HK-2 (cell line): ENCODE results near the gene MYRIP.
"Not testable (repeated sequence)": the region's sequence is repeated elsewhere in the genome, so short reads cannot be mapped to it uniquely, and the experiment has no call there.

Experiments used
- DNase-seq: peaks from one replicate; pipeline ENCODE4 v3.0.0-alpha.2; 2018; ENCODE audit not compliant: unreplicated experiment

MYRIP gene

DNA sequence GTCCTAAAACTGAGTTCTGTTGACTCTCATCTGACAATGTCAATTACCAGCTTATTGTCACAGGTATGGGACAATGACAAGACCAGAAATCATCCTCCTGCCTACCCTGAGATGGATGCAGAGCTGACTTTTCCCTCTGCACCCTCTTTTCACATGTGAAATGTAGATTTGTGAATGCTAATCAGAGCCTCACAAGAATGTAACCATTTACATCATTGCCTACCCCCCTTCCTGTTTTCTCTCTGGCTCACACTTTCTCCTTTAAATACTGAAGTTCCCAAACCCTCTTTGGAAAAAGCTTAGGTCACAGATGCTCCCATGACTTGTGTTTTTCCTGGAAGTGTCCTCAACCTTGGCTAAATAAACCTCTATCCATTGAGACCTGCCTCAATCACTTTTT lies 228.2 kb downstream of the MYRIP start:
- DNase-seq, result no peak

DNA sequence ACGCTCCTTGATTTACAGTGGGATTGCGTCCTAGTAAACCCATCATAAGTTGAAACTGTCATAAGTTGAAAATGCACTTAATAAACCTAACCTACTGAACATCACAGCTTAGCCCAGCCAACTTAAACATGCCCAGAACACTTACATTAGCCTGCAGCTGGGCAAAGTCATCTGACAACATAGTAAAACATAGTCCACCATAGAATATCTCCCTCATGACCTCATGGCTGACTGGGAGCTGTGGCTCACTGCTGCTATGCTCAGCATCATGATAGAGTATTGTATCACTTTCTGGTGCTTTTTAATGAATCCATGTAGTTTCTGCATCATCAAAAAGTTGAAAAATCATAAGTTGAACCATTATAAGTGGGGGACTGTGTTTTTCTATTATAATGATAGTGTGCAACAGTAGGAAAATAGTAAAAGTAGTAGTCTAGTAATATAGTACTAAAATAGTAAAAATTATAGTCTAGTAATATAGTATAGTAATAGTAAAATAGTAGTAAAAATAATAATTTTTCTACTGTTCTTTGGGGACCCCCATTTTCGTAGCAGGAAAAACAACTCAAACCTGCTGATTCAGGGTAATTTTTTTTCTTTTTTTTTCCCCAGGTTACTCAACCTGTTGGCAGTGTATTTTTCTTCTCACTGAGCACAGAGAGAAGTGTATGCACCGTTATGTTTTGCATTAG lies 233.5 kb downstream of the MYRIP start:
- DNase-seq, result no peak

DNA sequence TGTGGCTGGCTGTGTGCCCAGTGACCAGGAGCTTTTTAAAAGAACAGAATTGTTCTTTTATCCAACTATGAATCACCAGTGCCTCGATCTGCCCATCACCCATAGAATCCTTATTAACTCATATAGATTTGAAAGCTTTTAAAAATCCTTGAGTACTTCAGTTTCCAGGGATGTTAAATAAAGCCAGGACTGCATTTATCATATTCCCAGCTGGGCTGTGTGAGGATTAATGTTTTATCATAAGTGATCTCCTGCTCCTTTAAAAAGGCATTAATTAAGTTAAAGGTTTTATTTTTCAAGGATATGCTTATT lies 234.0 kb downstream of the MYRIP start:
- no peak for DNase-seq

DNA sequence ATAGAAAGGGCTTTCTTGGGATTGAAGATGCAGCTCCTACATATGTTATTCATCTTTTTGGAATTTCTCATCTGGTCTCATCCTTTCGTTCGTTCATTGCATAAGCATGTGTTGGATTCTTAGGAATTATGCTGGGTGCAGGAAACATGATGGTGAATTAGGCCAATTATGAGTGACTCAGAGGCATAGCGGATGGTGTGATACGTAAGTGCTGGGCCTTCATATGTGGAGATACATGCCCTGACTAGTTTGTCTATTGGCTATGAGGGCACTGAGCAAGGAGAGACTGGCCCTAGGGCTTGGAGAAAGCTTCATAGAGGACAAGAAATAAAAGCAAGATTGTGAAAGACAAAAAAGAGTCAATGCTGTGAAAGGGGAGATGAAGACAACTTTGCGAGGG lies 235.1 kb downstream of the MYRIP start:
- no peak for DNase-seq

DNA sequence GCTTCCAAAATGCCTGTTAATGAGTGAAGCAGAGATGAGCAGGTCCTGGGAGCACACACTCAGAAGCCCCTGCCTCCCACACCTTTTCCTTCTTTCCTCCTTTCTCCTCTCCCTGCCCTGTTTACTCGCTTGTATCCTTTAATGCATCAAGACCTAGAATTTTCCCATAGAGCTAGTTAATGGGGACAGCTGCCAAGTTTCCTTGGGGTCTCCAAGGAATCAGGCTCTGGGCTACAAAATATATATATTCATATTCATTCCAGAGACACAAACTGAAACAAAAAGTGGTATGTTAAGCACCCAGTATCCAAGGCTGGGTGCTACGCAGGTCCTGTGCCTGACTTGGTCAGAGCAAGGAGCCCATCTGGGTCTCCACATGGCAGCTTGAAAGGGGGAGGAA lies 235.6 kb downstream of the MYRIP start:
- DNase-seq, result no peak

DNA sequence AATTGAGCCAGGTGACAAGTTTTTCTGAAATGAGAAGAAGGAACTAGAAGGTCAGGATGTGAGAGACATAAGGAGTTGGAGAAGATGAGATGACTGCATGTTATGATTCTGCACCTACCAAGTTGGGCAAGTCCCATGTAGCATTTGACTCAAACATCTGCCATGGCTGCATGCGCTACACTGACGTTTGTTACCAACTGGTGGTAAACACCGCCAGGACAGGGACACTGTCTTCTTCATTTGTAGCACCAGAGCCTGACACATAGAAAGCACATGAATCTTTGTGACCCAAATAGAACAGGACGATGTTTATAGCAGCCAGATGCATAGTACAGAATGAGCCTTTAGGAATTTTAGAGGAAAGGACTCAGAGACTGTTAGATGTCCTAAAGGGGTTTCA lies 236.7 kb downstream of the MYRIP start:
- DNase-seq, result no peak

DNA sequence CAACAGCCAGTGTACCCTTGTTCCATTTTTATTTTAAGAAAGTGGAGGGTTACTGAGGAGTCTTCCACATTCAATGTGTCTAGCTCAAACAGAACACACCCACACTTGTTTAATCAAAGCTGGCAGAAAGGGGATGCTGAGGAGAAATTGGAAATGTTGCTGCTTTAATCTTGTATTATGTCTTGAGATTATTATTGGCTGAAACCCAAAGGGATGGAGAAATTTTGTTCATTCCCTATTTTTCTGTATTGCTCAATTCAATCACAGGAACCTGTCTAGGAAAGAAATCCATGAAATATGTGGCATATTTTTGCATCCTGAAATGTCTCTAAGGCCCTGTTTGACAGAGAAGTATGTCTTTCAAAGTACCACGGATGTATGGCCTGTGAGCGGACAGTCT lies 238.0 kb downstream of the MYRIP start:
- no peak for DNase-seq

DNA sequence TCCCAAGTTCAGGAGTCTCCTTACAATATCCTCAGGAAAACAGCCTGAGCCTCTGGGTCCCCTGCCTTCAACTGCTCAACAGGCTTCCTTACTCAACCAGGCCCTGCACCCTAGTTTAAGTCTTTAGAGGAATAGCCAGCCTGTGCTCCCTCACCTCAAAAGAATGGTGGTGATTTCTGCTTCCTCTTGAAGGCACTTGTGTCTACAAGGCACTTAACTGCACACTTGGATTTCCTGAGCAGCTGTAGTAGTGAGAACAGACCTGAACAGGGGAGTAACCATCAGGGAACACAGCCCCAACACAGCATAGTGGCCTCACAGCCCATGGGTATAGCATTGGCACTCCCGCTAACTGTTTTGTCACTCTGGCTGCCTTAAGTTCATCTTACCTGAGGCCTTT lies 244.3 kb downstream of the MYRIP start:
- no peak for DNase-seq

DNA sequence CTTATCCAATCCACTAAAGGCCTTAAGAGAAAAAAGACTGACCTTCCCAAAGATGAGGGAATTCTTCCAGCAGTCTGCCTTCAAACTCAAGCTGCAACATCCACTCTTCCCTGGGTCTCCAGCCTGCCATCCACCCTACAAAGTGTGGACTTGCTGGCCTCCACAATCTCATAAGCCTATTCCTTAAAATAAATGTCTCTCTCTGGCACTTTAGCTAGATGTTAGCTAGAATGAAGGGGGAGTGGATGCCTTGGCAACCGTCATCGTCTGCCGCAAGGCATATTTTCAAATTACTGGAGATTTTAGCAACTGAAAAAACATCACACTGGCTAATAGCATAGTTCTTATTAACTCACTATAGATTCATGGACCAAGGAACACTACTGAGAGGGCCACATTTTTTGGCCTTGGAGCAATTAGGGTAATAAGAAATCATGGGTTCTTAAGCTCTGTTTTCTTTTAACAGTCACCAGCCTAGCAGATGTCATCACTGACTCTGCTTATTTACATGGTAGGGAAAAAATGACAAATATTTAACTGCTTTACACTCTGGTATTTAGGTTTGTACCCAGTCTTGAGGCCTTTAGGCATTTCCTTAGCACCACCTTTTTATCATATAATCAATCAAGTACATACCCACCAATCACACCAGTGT lies 245.3 kb downstream of the MYRIP start:
- DNase-seq, result no peak

DNA sequence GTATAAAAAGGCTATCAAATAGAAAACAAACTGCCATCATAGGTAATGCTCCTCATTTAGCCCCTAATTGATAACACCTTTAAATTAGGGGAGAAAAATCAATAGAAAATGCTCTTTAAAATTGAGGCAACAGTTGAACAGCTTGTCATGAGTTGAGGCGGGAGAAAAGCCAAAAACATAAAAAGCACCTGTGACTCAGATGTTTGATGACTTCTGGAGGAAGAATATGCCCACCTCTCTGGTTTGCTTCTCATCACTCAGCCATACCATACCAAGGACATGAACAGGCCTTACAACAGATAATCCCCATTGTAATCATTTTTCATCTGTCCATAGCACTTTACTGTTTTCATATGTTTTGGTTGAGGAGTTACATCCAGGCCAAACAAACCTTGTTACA lies 246.0 kb downstream of the MYRIP start:
- no peak for DNase-seq

DNA sequence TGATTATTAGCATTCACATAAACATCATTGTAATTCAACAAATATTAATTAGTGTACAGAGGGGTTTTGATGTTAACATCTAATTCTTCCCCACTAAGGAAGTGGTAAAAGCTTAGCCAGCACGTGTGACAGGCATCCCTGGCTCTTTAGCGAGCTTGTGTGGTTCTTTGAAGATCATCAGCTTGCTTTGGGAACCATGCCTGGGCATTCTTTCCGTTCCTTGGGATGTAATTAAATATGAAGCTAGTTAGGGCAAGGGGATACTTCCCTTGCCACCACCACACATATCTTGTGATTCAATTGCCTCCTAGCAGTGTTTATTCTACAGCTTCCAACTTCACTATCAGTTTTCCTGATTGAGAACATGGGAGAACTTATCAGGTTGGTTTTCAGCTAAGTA lies 246.5 kb downstream of the MYRIP start:
- no peak for DNase-seq

DNA sequence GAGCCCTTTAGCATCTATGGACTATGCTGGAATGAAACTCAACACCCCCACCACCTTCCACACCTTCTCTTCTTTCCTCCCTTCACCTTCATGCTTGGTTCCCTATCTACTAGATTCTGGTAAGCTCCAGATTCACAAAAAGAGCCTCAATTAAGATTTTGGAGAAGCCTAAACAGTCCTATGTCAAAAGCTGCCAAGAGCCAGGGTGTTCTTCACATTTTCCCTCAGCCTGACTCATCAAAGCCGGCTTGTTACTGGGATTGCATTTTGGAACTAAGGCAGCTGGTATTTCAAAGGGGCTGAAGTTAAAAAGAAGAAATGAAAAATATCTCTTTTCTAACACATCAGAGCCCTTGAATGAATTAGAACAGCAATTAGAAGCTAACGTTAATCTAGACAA lies 247.7 kb downstream of the MYRIP start:
- DNase-seq, result no peak

DNA sequence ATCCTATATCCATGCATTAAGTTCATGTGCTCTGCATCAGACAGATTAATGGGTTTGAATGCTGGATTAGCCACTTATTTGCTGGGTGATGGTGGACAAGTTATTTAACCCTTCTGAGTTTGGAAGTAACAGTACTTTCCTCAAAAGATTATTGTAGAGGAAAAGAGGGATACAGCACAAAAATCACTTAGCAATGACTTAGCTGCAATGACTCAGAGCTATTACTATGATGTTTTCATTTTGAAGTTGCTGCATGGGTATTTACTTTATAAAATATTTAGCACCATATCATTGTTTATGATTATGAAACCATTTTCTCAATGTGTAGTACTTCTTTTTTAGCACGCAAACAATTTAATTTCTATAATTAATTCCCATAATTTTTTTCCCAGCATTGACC lies 248.4 kb downstream of the MYRIP start:
- no peak for DNase-seq

DNA sequence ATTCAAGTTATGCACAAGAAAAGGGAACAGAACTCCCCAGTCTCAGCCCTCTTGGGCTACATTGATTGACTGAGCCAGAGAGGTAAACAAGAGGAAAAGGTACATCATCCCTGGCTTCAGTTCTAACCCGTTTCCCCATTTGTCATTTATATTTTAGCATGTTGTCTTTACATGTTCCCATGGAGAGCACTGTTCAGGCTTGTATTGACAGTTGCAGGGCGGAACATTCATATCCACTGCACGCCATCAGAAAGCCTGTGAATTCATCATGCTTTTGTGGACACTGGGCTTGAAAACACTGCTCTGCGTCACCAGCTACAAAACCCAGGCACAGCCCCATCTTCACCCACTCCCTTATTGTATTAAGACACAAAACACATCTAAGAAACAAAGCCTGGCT lies 259.2 kb downstream of the MYRIP start:
- DNase-seq, result no peak

DNA sequence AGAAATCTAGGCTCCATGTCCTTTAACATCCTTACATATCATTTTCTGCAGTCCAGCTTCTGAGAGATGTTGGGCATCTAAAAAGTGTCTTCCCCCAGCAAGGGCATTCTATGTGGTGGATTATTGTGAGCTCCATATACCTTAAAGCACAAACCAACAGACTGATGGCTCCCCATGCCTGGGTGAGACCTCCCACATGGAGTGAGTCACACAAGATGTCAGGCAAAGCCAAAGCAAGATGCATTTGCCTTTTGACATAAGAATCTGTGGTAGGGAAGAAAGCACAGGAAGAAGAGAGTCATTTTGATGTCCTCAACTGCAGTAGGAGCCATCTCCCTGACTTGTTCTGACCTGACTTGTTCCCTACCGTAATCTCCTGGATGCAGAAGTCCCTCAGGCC lies 261.4 kb downstream of the MYRIP start:
- DNase-seq, result no peak

DNA sequence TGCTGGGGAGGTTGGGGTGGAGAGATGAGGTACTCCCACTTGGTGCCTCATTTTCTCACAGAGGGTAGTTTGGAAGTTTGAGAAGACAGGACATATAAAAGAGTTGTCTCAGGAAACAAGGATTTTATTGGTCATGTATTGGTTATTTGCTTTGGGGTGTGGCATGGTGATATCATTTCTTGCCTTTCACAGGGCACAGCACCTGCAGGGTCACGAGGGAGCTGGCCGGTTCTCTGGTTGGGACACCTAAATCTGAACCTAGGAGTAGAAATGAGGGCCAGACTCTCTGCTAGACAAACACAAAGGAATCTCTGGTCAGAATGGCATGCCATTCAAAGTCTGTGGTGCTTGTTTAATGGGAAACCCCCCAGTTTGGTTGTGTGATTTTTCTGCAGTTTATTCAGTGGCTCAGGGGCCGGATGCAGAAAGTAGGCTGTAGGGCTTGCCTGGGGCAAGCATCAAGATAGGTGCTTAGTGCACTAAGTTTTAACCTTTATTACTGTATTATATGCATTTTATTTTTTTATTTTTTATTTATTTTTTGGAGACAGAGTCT lies 262.4 kb downstream of the MYRIP start:
- no peak for DNase-seq

DNA sequence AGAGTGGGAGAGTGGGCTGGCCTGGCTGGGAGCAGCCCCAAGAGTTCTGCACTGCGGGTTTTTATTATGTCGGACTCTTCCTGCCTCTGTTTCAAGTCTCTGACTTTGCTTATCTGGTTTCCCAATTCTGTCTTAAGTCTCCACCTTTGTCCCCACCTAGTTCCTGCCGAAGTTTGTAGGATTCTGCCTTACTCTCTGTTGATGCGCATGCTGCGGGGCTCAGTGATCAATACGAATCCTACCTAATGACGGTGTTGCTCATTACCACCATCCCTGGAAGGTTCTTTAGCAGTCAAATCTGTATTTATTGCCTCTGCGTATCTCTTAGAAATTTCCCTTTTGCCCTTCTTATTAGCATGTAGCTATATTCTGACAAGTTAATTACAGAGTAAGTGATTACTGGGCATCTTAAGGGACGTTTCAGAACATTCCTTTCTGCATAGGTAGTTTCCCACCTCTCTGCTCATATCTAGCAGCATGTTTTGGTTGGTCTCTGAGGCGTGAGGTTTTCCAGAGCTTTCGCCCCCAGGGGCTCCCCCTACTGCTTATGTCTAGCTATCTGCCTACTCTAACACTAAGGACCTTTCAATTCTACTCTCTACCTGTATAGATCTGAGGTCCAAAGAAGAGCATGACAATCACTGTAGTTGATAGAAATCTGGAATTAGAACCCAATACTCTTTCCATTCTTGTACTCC lies 264.1 kb downstream of the MYRIP start:
- no peak for DNase-seq

DNA sequence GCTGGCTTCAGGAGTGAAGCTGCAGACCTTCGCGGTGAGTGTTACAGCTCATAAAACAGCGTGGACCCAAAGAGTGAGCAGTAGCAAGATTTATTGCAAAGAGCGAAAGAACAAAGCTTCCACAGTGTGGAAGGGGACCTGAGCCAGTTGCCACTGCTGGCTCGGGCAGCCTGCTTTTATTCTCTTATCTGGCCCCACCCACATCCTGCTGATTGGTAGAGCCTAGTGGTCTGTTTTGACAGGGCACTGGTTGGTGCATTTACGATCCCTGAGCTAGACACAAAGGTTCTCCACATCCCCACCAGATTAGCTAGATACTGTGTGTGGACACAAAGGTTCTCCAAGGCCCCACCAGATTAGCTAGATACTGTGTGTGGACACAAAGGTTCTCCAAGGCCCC lies 267.7 kb downstream of the MYRIP start:
- DNase-seq, result not testable (repeated sequence)

DNA sequence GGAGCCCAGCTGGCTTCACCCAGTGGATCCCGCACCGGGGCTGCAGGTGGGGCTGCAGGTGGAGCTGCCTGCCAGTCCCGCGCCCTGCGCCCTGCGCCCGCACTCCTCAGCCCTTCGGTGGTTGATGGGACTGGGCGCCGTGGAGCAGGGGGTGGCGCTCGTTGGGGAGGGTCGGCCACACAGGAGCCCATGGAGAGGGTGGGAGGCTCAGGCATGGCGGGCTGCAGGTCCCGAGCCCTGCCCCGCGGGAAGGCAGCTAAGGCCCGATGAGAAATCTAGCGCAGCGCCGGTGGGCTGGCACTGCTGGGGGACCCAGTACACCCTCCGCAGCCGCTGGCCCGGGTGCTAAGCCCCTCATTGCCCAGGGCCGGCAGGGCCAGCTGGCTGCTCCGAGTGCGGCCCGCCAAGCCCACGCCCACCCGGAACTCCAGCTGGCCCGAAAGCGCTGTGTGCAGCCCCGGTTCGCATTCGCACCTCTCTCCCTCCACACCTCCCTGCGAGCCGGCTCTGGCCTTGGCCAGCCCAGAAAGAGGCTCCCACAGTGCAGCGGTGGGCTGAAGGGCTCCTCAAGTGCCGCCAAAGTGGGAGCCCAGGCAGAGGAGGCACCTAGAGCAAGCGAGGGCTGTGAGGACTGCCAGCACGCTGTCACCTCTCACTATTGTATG lies 268.6 kb downstream of the MYRIP start:
- DNase-seq, result not testable (repeated sequence)

DNA sequence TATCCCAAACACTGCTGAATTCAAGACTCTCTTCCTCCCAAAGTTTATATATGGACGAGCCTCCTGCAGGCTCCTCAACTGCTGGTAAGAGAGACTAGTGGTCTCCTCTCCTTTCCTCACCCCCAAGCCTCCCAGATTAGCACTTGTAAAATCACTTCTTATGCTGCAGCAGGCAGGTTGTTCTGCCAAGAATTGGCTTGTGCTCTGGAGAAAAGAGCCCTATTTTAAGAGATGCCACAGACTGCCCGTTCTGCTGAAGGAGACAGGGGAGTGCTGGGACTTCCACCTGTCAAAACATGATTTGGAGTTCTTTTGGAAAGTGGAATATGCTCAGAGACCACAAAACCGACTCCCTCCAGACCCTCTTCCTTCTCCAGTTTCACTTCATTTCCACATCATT lies 269.2 kb downstream of the MYRIP start:
- no peak for DNase-seq

DNA sequence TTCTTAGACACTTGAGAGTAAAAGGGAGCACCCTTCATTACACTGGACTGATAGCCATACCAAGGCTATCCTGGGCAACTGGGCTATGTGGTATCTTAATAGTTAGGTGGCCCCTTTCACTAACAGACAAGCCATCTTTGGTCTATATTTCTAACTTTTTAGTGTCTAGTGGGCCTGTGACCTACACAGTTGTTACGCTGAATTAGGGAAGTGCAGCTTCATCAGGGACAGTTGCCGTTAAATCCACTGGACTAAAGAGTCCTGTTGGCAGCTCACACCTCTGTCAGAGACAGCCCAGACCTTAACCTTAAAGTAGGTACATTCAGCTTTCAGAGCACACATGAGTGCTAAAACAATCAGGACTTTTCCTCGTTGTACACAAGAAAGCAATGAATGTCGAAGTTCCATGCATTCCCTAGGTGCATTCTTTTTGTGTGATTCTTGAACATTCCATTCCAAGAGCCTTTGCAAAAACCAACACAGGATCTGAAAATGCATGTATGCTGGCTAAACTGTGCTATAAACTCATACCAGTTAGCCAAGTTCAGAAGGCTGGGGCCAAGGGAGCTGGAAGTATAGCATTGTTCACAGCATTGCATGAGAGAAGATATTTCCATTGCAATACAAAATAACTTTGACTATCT lies 269.9 kb downstream of the MYRIP start:
- DNase-seq, result no peak

DNA sequence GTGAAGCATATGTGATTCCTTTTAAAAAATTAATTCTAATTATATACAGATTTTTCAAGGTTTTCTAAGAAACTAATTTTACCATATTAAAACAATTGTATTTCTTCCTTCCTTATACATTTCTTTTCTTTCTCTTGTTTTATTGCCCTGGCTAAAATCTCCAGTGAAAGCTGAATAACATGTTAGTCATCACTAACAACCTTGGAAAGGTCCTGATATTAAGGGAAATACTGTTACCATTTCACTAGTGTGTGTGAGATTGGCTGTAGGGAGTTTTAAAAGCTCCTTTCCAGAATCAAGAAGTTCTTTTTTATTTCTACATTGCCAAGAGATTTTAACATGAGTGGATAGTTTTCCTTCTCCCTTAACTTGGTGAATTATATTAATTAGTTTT lies 270.4 kb downstream of the MYRIP start:
- DNase-seq, result no peak
